Measurements from ENCODE around the gene NMT1.
"Not testable (repeated sequence)": the region's sequence is repeated elsewhere in the genome, so short reads cannot be mapped to it uniquely, and the experiment has no call there.

The NMT1 gene

GRCh38 chr17:45036691-45037090, 24.4 kb upstream of the NMT1 start:
- no peak for DNase-seq (ENCODE audit: low spot score)

GRCh38 chr17:45038728-45039634, 22.1 kb upstream of the NMT1 start:
- no peak for DNase-seq (ENCODE audit: low spot score)

- no peak for DNase-seq (ENCODE audit: low spot score)
Observed at GRCh38 chr17:45040459-45040858, 20.7 kb upstream of the NMT1 start.

- no peak for DNase-seq (ENCODE audit: low spot score)
Observed at GRCh38 chr17:45042346-45043120, 18.6 kb upstream of the NMT1 start.

GRCh38 chr17:45043813-45044540, 17.1 kb upstream of the NMT1 start:
- no peak for DNase-seq (ENCODE audit: low spot score)

- no peak for DNase-seq (ENCODE audit: low spot score)
Observed at GRCh38 chr17:45046537-45047125, 14.5 kb upstream of the NMT1 start.

GRCh38 chr17:45048795-45049563, 12.1 kb upstream of the NMT1 start:
- DNase-seq (ENCODE audit: low spot score) = no peak

GRCh38 chr17:45050481-45051059, 10.5 kb upstream of the NMT1 start:
- peak; percentile 52 for DNase-seq (ENCODE audit: low spot score)

GRCh38 chr17:45051060-45051719, 9.9 kb upstream of the NMT1 start, which contains the start of gene DCAKD:
DCAKD (minus strand) TSS chr17:45051632; CDS start chr17:45034885, 16,747 bp downstream.
- peak; percentile 97 for DNase-seq (ENCODE audit: low spot score)

GRCh38 chr17:45051720-45052051, 9.4 kb upstream of the NMT1 start:
- DNase-seq (ENCODE audit: low spot score) = not testable (repeated sequence)

GRCh38 chr17:45052052-45052772, 8.9 kb upstream of the NMT1 start:
- DNase-seq (ENCODE audit: low spot score) = peak; percentile 54

- no peak for DNase-seq (ENCODE audit: low spot score)
Observed at GRCh38 chr17:45060382-45060796, 728 bp upstream of the NMT1 start.

GRCh38 chr17:45061606-45062205, 589 bp downstream of the NMT1 start:
- no peak for DNase-seq (ENCODE audit: low spot score)

GRCh38 chr17:45063198-45063597, 2.1 kb downstream of the NMT1 start:
- no peak for DNase-seq (ENCODE audit: low spot score)

GRCh38 chr17:45067637-45068036, 6.5 kb downstream of the NMT1 start:
- DNase-seq (ENCODE audit: low spot score) = no peak

GRCh38 chr17:45070001-45070400, 8.9 kb downstream of the NMT1 start:
- no peak for DNase-seq (ENCODE audit: low spot score)

- no peak for DNase-seq (ENCODE audit: low spot score)
Observed at GRCh38 chr17:45070809-45071208, 9.7 kb downstream of the NMT1 start.

- DNase-seq (ENCODE audit: low spot score) = no peak
Observed at GRCh38 chr17:45073414-45074070, 12.4 kb downstream of the NMT1 start.

Measured in SK-N-DZ (cell line).